Stimulated activated naive CD8-positive, alpha-beta T cell treated with anti-CD3 and anti-CD28 coated beads, Interleukin-15, Interleukin-2, amounts not matched to agents 100 U/mL and 50 U/mL, for 24 hours (primary cell): ENCODE data around the gene CD82.

Experiments used
- ATAC-seq: fragments of 150-1000 bp; cut with Tn5 transposase; one replicate; pipeline ENCODE4 v1.10.0; 2021
- DNase-seq: peaks from one replicate; pipeline ENCODE4 v3.0.0; 2021

The CD82 gene

DNA sequence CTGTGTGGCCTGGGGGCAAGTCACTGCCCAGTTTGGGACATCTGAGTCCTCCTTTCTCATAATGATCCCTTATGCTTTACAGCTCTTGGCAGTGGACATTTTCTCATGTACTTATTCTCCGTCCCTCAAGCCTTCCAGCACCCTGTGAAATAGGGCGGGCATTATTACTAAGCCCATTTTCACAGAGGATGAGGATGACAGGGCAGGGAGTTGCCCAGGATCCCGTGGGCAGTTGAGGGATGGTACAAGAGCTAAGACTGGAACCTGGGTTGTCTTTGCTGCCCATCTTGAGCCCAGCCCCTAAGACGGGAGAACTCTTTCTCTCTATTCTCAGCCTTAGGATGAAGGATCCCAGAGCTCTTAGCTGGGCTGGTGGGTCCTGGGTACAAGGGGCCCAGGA lies 11.2 kb downstream of the CD82 start:
- DNase-seq: no peak

DNA sequence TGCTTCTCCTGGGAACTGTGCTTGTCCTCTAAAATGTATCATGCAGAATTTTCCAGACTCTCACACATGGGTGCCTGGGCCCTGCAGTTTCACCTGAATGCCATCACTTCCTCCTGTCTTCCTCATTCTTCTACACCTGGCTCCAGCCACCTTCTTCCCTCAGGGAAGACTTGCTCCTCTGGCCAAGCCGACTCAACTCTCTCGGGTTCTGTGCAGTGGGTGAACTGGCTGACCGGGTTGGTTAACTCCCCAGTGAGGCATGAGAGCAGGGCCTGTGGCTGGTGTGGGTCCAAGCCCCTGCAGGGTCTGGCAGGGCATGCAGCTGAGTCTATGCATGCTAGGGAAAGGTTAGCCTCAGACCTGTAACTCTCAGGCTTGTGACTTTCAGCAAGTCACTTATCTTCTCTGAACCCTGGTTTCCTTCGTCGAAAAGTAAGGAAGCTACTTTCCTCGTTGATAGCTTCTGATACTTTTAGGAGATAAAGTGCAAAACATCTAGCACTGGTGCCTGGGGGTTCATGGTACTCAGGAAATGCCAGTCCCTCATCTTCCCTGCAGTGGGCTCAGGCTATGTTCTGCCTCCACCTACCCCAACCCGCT lies 11.9 kb downstream of the CD82 start:
- no peak for DNase-seq
- ATAC-seq: no peak

More for the DNA sequence above, 11.2 kb downstream of the CD82 start:
- ATAC-seq: no peak

- DNase-seq: no peak
- no peak for ATAC-seq
Measured at GRCh38 chr11:44578279-44578678, 12.8 kb downstream of the CD82 start.

- ATAC-seq (no peak), DNase-seq (no peak)
Measured at GRCh38 chr11:44579302-44579761, 13.9 kb downstream of the CD82 start.

GRCh38 chr11:44580701-44581100 lies 15.2 kb downstream of the CD82 start:
- no peak for DNase-seq
- ATAC-seq: no peak

DNA sequence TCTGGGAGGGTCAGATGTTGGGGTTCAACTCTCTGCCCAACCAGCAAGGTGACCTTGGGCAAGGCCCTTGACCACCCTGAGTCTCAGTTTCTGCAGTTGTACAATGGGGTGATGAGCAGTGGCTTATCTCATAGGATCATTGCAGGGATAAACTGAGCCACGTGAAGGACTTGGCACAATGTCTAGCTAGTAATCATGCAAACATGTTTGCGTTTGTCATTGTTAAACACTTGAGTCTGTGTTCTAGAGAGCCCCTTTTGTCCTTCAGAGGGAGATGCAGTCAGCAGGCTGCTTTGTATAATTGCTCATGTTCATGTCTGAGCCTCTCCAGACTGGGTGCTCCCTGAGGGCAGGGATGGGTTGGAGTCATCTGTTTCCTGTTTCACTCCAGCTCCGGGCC lies 15.8 kb downstream of the CD82 start:
- ATAC-seq: no peak
- no peak for DNase-seq

DNA sequence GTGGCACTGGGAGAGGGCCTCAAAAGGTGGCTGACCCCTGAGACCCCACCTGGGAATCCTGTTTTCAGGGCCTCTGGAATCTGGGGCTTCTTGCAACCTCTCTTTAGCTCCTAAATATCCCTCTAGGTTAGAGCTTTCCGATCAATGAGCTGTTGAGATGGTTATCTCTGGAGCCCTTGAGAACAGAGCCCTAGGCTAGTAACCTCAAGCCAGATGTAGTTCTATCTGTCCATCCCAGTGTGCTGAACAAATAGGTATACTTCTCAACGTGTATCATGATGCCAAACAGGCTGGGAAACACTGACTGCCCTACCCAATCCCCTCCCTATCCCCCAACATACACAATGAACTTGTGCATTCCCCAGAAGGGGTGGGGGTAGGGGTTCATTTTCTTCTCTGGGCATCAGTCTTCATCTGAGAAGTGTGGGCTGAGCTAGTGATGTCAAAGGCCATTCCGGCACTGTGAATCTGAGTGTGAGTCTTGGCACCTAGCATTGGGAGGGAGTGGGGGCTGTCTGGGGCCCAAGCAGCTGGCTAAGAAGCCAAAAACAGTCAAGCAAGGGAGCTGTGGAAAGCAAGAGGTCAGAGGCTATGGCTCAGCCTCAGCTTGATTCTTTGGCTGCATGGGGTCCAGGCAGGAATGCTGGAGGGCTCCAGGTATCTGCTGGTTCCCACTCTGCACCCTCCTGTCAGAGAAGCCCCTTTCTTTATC lies 17.3 kb downstream of the CD82 start:
- DNase-seq: no peak
- ATAC-seq: no peak

- DNase-seq (no peak), ATAC-seq (no peak)
Measured at GRCh38 chr11:44583353-44583669, 17.8 kb downstream of the CD82 start.

DNA sequence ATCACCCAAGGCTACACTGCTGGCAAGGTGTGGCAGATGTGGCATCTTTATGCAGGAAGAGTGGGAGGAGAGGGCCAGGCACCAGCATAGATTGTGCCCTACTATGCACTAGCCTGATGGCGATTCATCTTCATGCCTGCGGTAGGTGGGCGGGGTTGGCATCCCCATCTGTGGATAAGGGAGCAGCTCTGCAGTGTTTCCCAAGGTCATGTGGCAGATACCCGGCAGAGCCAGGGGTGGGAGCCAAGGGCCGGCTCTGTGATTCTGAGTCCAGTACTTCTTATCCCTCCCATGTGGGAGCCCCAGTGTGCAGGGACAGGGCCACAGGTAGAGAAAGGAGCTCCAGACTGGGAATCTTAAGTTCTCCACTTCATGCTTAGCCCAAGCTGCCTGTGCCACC lies 20.0 kb downstream of the CD82 start:
- DNase-seq (no peak), ATAC-seq (no peak)

GRCh38 chr11:44589301-44589700 lies 23.8 kb downstream of the CD82 start:
- ATAC-seq (no peak), DNase-seq (no peak)

- ATAC-seq: no peak
- DNase-seq: no peak
Measured at GRCh38 chr11:44590769-44591168, 25.3 kb downstream of the CD82 start.

GRCh38 chr11:44591557-44591956 lies 26.1 kb downstream of the CD82 start:
- ATAC-seq (no peak), DNase-seq (no peak)

DNA sequence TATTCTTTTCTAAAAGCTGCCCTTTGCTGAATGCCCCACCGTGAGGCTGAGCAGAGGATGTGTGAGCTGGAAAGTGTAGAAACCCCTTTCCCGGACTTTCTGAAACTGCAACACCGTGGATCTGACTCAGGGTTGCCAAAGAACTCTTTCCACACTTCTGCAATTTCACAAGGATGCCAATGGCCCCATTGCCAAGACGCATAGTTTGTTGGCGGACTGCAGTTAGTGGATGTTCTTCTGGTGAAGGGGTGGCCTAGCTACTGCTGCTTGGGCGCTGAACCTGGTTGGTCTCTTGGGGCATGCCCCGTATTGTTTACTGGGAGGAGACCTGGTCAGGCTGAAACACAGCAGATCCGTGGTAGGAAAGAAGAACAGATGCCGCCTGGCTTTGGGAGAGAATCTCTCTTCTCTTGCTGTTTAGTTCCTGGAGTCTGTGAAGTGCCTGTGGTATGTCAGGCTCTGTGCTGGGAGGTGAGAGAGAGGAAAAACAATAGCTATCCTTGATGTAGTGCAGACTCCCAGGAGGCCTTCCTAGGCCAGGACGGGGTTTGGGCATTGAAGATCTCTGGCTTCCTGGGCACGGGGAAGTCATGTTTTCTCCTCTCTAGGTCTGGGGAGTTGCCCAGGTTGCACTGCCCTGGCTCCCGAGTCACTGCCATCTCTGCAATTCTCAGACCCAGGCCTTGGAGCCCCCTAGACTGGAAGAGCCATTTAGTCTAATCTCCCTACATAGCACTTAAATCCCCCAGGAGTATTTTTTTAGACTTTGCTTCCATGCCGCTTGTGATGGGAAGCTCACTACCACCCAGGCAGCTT lies 26.9 kb downstream of the CD82 start:
- no peak for DNase-seq
- ATAC-seq: no peak

- DNase-seq (no peak), ATAC-seq (no peak)
Measured at GRCh38 chr11:44593251-44593650, 27.8 kb downstream of the CD82 start.

GRCh38 chr11:44595006-44595405 lies 29.5 kb downstream of the CD82 start:
- DNase-seq (no peak), ATAC-seq (no peak)

DNA sequence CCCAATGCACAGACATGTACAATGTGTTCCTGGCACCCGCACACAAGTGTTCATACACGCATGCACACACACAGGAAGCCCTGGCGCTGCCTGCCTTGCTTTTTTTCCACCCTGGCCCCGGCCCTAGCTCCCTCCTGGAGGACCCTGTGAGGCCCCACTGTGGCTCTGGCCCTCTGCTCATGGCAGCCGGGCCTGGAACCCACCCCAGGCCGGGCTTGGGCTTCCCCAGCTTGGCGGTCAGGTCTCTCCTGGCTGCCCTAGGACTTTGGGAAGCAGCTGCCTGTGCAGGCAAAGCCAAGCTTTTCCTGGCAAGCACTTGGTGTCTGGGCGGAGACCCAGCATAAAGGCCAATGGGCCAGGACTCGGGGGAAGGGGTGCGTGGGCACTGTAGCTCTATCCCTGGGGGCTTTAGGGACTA lies 30.5 kb downstream of the CD82 start:
- no peak for ATAC-seq

GRCh38 chr11:44596525-44597276 lies 31.2 kb downstream of the CD82 start:
- ATAC-seq (peak; percentile 64), DNase-seq (peak; percentile 76)

More for the DNA sequence above, 30.5 kb downstream of the CD82 start:
- no peak for DNase-seq

- no peak for DNase-seq
- ATAC-seq: no peak
Measured at GRCh38 chr11:44597358-44598012, 32.0 kb downstream of the CD82 start.

DNA sequence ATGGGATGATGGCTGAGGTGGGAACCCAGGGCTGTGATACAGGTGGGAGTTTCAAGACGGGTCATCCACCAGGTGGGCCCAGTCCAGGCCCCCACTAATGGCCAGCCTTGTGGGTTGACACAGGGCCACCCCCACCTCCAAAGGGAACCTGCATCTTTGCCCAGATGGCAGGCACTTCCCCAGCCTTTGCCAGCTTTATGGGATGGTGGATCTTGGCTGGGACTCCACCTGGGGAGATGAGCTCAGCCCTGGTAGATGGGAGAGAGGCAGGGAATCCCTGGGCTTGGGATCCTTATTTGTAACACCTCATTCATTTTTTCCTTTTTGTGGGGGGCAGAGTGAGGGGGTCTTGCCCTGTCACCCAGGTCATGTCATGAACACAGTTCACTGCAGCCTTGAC lies 33.4 kb downstream of the CD82 start:
- no peak for ATAC-seq
- no peak for DNase-seq

GRCh38 chr11:44600261-44600660 lies 34.8 kb downstream of the CD82 start:
- DNase-seq (no peak), ATAC-seq (no peak)

- DNase-seq (no peak), ATAC-seq (peak; percentile 6)
Measured at GRCh38 chr11:44600839-44601383, 35.4 kb downstream of the CD82 start.
